Effector memory CD4-positive, alpha-beta T cell (primary cell): ENCODE data around the gene WDR27.

Experiments
- DNase-seq, 3 donors: peaks; one replicate each; pipeline ENCODE4 v3.0.0-alpha.2; 2020
- H3K27ac ChIP-seq: 2 replicates; pipeline ENCODE4 v1.7.0; 2013; ENCODE audit warnings: mild to moderate bottlenecking, low read length, moderate library complexity; ENCODE audit not compliant: insufficient read depth, poor library complexity, severe bottlenecking
- H3K27me3 ChIP-seq: replicated peaks from 2 replicates; pipeline ENCODE4 v1.7.0; 2013; ENCODE audit warnings: mild to moderate bottlenecking, low read length; ENCODE audit not compliant: insufficient read depth, control insufficient read depth, poor library complexity, severe bottlenecking
- H3K36me3 ChIP-seq: 2 replicates; pipeline ENCODE4 v1.7.0; 2013; ENCODE audit warnings: mild to moderate bottlenecking, low read length, moderate library complexity; ENCODE audit not compliant: control insufficient read depth, insufficient read depth
- H3K4me1 ChIP-seq: 2 replicates; pipeline ENCODE4 v1.7.0; 2013; ENCODE audit warnings: low read length, mild to moderate bottlenecking; ENCODE audit not compliant: control insufficient read depth, insufficient read depth, poor library complexity, severe bottlenecking
- H3K4me3 ChIP-seq: 2 replicates; pipeline ENCODE4 v1.7.0; 2013; ENCODE audit warnings: low read length, low read depth, mild to moderate bottlenecking; ENCODE audit not compliant: insufficient read depth, poor library complexity, severe bottlenecking
- H3K9me3 ChIP-seq: 2 replicates; pipeline ENCODE4 v1.7.0; 2013; ENCODE audit warnings: mild to moderate bottlenecking, low read length, moderate library complexity; ENCODE audit not compliant: control insufficient read depth

Gene WDR27

GRCh38 chr6:169500688-169501087 lies 201.1 kb downstream of the WDR27 start:
- H3K27me3 ChIP-seq = no peaks in the 10 kb centered on the region
- H3K36me3 ChIP-seq = no peaks in the 10 kb centered on the region
- no peaks in the 10 kb centered on the region for H3K4me1 ChIP-seq
- DNase-seq = no peak
- no peaks in the 10 kb centered on the region for H3K9me3 ChIP-seq
- H3K27ac ChIP-seq = no peak overlapping the region
- no peak overlapping the region for H3K4me3 ChIP-seq

GRCh38 chr6:169499848-169500247 lies 202.0 kb downstream of the WDR27 start:
- Histone ChIP-seq H3K27ac (no peak overlapping the region), H3K4me1 (no peaks in the 10 kb centered on the region), H3K4me3 (no peak overlapping the region), H3K9me3 (no peaks in the 10 kb centered on the region), H3K27me3 (no peaks in the 10 kb centered on the region), H3K36me3 (no peaks in the 10 kb centered on the region)
- no peak for DNase-seq

GRCh38 chr6:169498916-169499513 lies 202.8 kb downstream of the WDR27 start:
- DNase-seq = no peak
- no peaks in the 10 kb centered on the region for H3K9me3 ChIP-seq
- no peaks in the 10 kb centered on the region for H3K4me1 ChIP-seq
- no peak overlapping the region for H3K27ac ChIP-seq
- H3K27me3 ChIP-seq = no peaks in the 10 kb centered on the region
- no peaks in the 10 kb centered on the region for H3K36me3 ChIP-seq
- no peak overlapping the region for H3K4me3 ChIP-seq

- H3K4me3 ChIP-seq = no peak overlapping the region
- H3K27me3 ChIP-seq = no peaks in the 10 kb centered on the region
- no peaks in the 10 kb centered on the region for H3K36me3 ChIP-seq
- no peak for DNase-seq
- H3K9me3 ChIP-seq = no peaks in the 10 kb centered on the region
- no peak overlapping the region for H3K27ac ChIP-seq
- H3K4me1 ChIP-seq = no peaks in the 10 kb centered on the region
These were observed 206.2 kb downstream of the WDR27 start for GRCh38 chr6:169495601-169496000.

- DNase-seq = no peak
- H3K9me3 ChIP-seq = no peaks in the 10 kb centered on the region
These were observed 207.8 kb downstream of the WDR27 start for GRCh38 chr6:169494038-169494437.

GRCh38 chr6:169491482-169491881 lies 210.3 kb downstream of the WDR27 start:
- no peak for DNase-seq
- H3K36me3 ChIP-seq = no peaks in the 10 kb centered on the region
- no peak overlapping the region for H3K27ac ChIP-seq
- no peaks in the 10 kb centered on the region for H3K4me1 ChIP-seq
- no peak overlapping the region for H3K4me3 ChIP-seq
- H3K9me3 ChIP-seq = no peaks in the 10 kb centered on the region
- H3K27me3 ChIP-seq = no peaks in the 10 kb centered on the region

More at GRCh38 chr6:169494038-169494437, 207.8 kb downstream of the WDR27 start:
- no peaks in the 10 kb centered on the region for H3K27me3 ChIP-seq
- no peaks in the 10 kb centered on the region for H3K4me1 ChIP-seq
- H3K4me3 ChIP-seq = no peak overlapping the region
- no peaks in the 10 kb centered on the region for H3K36me3 ChIP-seq
- H3K27ac ChIP-seq = no peak overlapping the region

- no peaks in the 10 kb centered on the region for H3K36me3 ChIP-seq
- no peaks in the 10 kb centered on the region for H3K27me3 ChIP-seq
- no peak overlapping the region for H3K27ac ChIP-seq
- no peaks in the 10 kb centered on the region for H3K9me3 ChIP-seq
- H3K4me3 ChIP-seq = no peak overlapping the region
- H3K4me1 ChIP-seq = no peaks in the 10 kb centered on the region
- DNase-seq = no peak
These were observed 211.0 kb downstream of the WDR27 start for GRCh38 chr6:169490830-169491229.

- H3K4me1 ChIP-seq = no peaks in the 10 kb centered on the region
- H3K4me3 ChIP-seq = no peak overlapping the region
- no peak for DNase-seq
- no peaks in the 10 kb centered on the region for H3K9me3 ChIP-seq
- no peak overlapping the region for H3K27ac ChIP-seq
- no peaks in the 10 kb centered on the region for H3K36me3 ChIP-seq
- no peaks in the 10 kb centered on the region for H3K27me3 ChIP-seq
These were observed 211.6 kb downstream of the WDR27 start for GRCh38 chr6:169490246-169490641.

GRCh38 chr6:169489563-169490245 lies 212.1 kb downstream of the WDR27 start:
- H3K27me3 ChIP-seq = no peaks in the 10 kb centered on the region
- no peak for DNase-seq

GRCh38 chr6:169487579-169488436 lies 214.0 kb downstream of the WDR27 start:
- no peak for DNase-seq
- no peaks in the 10 kb centered on the region for H3K9me3 ChIP-seq
- no peak overlapping the region for H3K27ac ChIP-seq

More at GRCh38 chr6:169489563-169490245, 212.1 kb downstream of the WDR27 start:
- Histone ChIP-seq H3K4me1 (no peaks in the 10 kb centered on the region), H3K4me3 (no peak overlapping the region), H3K36me3 (no peaks in the 10 kb centered on the region), H3K27ac (no peak overlapping the region), H3K9me3 (no peaks in the 10 kb centered on the region)

More at GRCh38 chr6:169487579-169488436, 214.0 kb downstream of the WDR27 start:
- Histone ChIP-seq H3K4me1 (no peaks in the 10 kb centered on the region), H3K36me3 (no peaks in the 10 kb centered on the region), H3K4me3 (no peak overlapping the region), H3K27me3 (no peaks in the 10 kb centered on the region)
